Heart left ventricle (tissue), 16 donors: Measurements from ENCODE around the gene ARHGEF10L. TPM values are rescaled to one million over a fixed set of nuclear protein-coding genes. Genes with fewer than 3 reads are reported as not detected.
A peak's percentile ranks its signal among the peaks of the same experiment; 100 is the strongest.
"Not testable (repeated sequence)": the region's sequence is repeated elsewhere in the genome, so short reads cannot be mapped to it uniquely, and the experiment has no call there.

ENCODE experiments used
- ATAC-seq, 4 donors: fragments of 200-7000 bp; cut with Tn5 transposase; one replicate each; pipeline ENCODE4 v1.9.1; 2020 to 2022; ENCODE audit warnings: moderate library complexity in 4 of 4, mild to moderate bottlenecking in 3 of 4, moderate number of reproducible peaks in 1 of 4
- DNase-seq, 5 donors: peaks; one replicate each; pipeline ENCODE4 v3.0.0-alpha.2; 2020
- H3K27ac ChIP-seq, 12 donors: fragments of 200-600 bp; sonication (generic) in 4 of 12; one replicate each; pipeline versions ENCODE4 v1.5.0 to v1.8.0; 2016 to 2022; ENCODE audit warnings: mild to moderate bottlenecking in 2 of 12
- H3K27me3 ChIP-seq, 9 donors: fragments of 200-600 bp; sonication (generic) in 2 of 9; one replicate each; pipeline versions ENCODE4 v1.5.1 to v1.8.0; 2016 to 2022; ENCODE audit warnings: mild to moderate bottlenecking in 3 of 9
- H3K36me3 ChIP-seq, 9 donors: fragments of 200-600 bp; sonication (generic) in 2 of 9; one replicate each; pipeline versions ENCODE4 v1.5.0 to v1.8.0; 2018 to 2022; ENCODE audit warnings: mild to moderate bottlenecking in 2 of 9
- H3K4me1 ChIP-seq, 12 donors: fragments of 200-600 bp; sonication (generic) in 4 of 12; one replicate each; pipeline versions ENCODE4 v1.5.0 to v1.8.0; 2016 to 2022; ENCODE audit warnings: mild to moderate bottlenecking in 3 of 12
- H3K4me3 ChIP-seq, 12 donors: fragments of 200-600 bp; sonication (generic) in 4 of 12; one replicate each; pipeline versions ENCODE4 v1.5.0 to v1.8.0; 2017 to 2022; ENCODE audit warnings: mild to moderate bottlenecking in 9 of 12, moderate library complexity in 4 of 12
- H3K9me3 ChIP-seq, 12 donors: fragments of 200-600 bp; sonication (generic) in 4 of 12; one replicate each; pipeline versions ENCODE4 v1.5.0 to v1.8.0; 2016 to 2022; ENCODE audit warnings: mild to moderate bottlenecking in 1 of 12
- POLR2A ChIP-seq, 2 donors: fragments of 450-650 bp; IDR thresholded peaks; one replicate each; pipeline ENCODE4 v1.6.1; 2017; ENCODE audit warnings: antibody characterized with exemption in 2 of 2, mild to moderate bottlenecking in 2 of 2, moderate library complexity in 2 of 2
- WGBS, 4 donors: extraction: QIAGEN DNeasy Blood & Tissue Kit in 2 of 4; methylation state at CpG; one replicate each; pipeline versions ENCODE4 v1.1.5 to v1.1.7; 2013 to 2018; 5-methylcytosine and 5-hydroxymethylcytosine counted together
- intact Hi-C, 10 donors: fragments of 100-400 bp; cut with DNase I; formaldehyde crosslinking; loops; one replicate each; pipeline versions ENCODE4 v1.11.1 to v1.14.2; 2022
- polyA plus RNA-seq, 2 donors: library from polyadenylated mRNA; stranded (reverse); fragments of 200-250 nt; gene quantifications; one replicate each; pipeline ENCODE4 v1.2.3, GENCODE V29; 2013
- total RNA-seq, 9 donors: library from RNA; depleted of rRNA in 2 of 9; stranded (reverse); fragments of >200 nt in 2 of 9; fragmentation: NEBNext Ultra II Directional in 3 of 9; extraction: Animal tissue kit (Norgen Biotek cat#: 25700) in 3 of 9; gene quantifications; one replicate each; pipeline versions ENCODE4 v1.1.0 to v1.2.4, GENCODE V29; 2016 to 2023
- TF ChIP-seq, protein P1 (sequence below), 12 donors: fragments of 200-600 bp; sonication (generic) in 4 of 12; IDR thresholded peaks; one replicate each; pipeline versions ENCODE4 v1.5.0 to v1.8.0; 2018 to 2022; ENCODE audit warnings: antibody characterized with exemption in 12 of 12, mild to moderate bottlenecking in 5 of 12
- donor health status: ischemic (EF 13 %, LVEDD 7.1; RV severe dilation, severe dysfunction).
- donor health status: healthy with polysubstance abuse.
- donor health status: DM: no; HTN: yes; CAD: no.
- donor health status: DM: no; HTN: no; CAD: no.
- donor health status: ischemic (EF 25% LVEDD 6.9; RV normal size, moderate dysfunction).
- donor health status: ischemic (EF 25% LVEDD 5.7; RV mildly dilated, moderate dysfunction).
- donor health status: healthy.
- donor health status: DM: yes; HTN: yes; CAD: no.
- donor health status: ischemic (EF 35%, LVEDD 5.7; RV mildly dilated, moderate dysfunction).
- donor health status: nonischemic (EF 11% LVEDD 7.7; RV severe dilation, severe dysfunction).
- donor health status: DM: yes; HTN: yes; CAD: no.
- donor health status: PGD.
- donor health status: ischemic (EF 29% LVEDD 5.4; RV normal size, mild dysfunction).
- donor health status: nonischemic (EF 23%, LVEDD 6.1; RV moderate dilation, normal function).

ARHGEF10L gene
- total and polyA plus RNA-seq, 11 donors, result 44.6 to 72.8 (median 57.9) TPM

- DNase-seq (peak; percentile 52 to 91 (median 76)), ATAC-seq (peak; percentile 74 to 85 (median 79))
- Histone ChIP-seq H3K27me3 (no peaks in the 10 kb centered on the region), H3K4me1 (peaks cover 0 to 45% (median 28%) of the 10 kb centered on the region in 12 donors), H3K4me3 (no peak overlapping the region), H3K36me3 (peaks cover 0 to 90% (median 80%) of the 10 kb centered on the region in 9 donors), H3K9me3 (no peaks in the 10 kb centered on the region), H3K27ac (peak overlapping the region in 11 of 12 donors; percentile 49 to 84 (median 73))
- TF ChIP-seq, protein P1, sequence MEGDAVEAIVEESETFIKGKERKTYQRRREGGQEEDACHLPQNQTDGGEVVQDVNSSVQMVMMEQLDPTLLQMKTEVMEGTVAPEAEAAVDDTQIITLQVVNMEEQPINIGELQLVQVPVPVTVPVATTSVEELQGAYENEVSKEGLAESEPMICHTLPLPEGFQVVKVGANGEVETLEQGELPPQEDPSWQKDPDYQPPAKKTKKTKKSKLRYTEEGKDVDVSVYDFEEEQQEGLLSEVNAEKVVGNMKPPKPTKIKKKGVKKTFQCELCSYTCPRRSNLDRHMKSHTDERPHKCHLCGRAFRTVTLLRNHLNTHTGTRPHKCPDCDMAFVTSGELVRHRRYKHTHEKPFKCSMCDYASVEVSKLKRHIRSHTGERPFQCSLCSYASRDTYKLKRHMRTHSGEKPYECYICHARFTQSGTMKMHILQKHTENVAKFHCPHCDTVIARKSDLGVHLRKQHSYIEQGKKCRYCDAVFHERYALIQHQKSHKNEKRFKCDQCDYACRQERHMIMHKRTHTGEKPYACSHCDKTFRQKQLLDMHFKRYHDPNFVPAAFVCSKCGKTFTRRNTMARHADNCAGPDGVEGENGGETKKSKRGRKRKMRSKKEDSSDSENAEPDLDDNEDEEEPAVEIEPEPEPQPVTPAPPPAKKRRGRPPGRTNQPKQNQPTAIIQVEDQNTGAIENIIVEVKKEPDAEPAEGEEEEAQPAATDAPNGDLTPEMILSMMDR (IDR thresholded peaks at IDR 0.05), result no peak
- no peak for TF ChIP-seq POLR2A (IDR thresholded peaks at IDR 0.05)
- intact Hi-C loops, result no loop called here
- 40 to 48% (median 46%) methylated on average over 8 of the region's 8 CpGs for WGBS, 4 donors
Measured at GRCh38 chr1:17624611-17625233, 85.2 kb downstream of the ARHGEF10L start.

DNA sequence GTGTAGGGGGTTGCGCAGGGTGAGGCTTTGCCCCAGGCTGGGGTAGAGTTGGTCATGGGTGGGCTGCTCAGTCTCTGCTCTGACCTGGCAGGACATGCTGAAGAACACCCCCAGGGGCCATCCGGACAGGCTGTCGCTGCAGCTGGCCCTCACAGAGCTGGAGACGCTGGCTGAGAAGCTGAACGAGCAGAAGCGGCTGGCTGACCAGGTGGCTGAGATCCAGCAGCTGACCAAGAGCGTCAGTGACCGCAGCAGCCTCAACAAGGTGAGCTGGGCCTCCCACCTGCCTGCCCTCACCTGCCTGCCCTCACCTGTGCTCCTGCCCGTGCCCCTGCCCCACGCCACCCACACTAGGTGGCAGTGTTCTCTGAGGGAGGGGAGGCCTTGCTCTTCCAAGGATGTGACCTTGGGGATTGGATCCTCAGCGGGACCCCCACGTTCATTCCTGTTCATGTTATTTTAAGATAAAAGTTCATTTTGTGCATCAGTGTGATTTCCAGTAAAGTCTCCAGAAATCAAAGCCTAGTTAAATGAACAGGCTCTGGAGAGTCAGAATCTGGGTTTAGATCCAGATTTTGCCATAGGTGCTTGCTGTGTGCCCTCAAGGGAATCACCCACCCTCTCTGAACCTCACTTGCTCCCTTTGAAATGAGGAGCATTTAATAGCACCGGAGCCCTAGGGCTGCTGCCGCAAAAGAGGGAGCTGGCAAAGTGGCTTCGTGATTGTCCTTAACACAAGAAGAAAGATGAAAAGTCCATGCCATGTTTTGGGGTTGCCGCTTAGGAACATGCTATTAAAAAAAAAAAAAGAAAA is 87.9 kb downstream of the ARHGEF10L start:
- WGBS, 4 donors, result 82 to 91% (median 86%) methylated on average over 11 to 16 of the region's 16 CpGs
- DNase-seq, result no peak
- H3K36me3 ChIP-seq, result peaks cover 0 to 93% (median 81%) of the 10 kb centered on the region in 9 donors
- no peak for ATAC-seq
- intact Hi-C loops, result no loop called here
- H3K27ac ChIP-seq, result peak overlapping the region in 1 of 12 donors; percentile 86
- no peaks in the 10 kb centered on the region for H3K27me3 ChIP-seq
- H3K4me3 ChIP-seq, result no peak overlapping the region
- no peaks in the 10 kb centered on the region for H3K9me3 ChIP-seq
- TF ChIP-seq, protein P1 (IDR thresholded peaks at IDR 0.05), result no peak
- TF ChIP-seq POLR2A (IDR thresholded peaks at IDR 0.05), result no peak
- H3K4me1 ChIP-seq, result peaks cover 0 to 50% (median 30%) of the 10 kb centered on the region in 12 donors

- ATAC-seq, H3K9me3 ChIP-seq, intact Hi-C loops, H3K27me3 ChIP-seq, H3K4me3 ChIP-seq, DNase-seq: not testable (repeated sequence)
- H3K4me1 ChIP-seq, result peaks cover 0 to 61% (median 25%) of the 10 kb centered on the region in 12 donors
- H3K36me3 ChIP-seq, result peaks cover 0 to 91% (median 80%) of the 10 kb centered on the region in 9 donors
- WGBS, 4 donors, result 84 to 89% (median 86%) methylated on average over 5 of the region's 5 CpGs
- peak overlapping the region in 7 of 12 donors; percentile 14 to 86 (median 60) for H3K27ac ChIP-seq
Measured at GRCh38 chr1:17629046-17629445, 89.5 kb downstream of the ARHGEF10L start.

GRCh38 chr1:17629460-17629859 is 90.0 kb downstream of the ARHGEF10L start:
- ATAC-seq (no peak), DNase-seq (no peak)
- 73 to 84% (median 76%) methylated on average over 8 to 11 of the region's 11 CpGs for WGBS, 4 donors
- no peak for TF ChIP-seq POLR2A (IDR thresholded peaks at IDR 0.05)
- TF ChIP-seq, protein P1 (IDR thresholded peaks at IDR 0.05), result peak in 7 of 12 donors; percentile 15 to 39 (median 20)
- Histone ChIP-seq H3K4me3 (no peak overlapping the region), H3K9me3 (no peaks in the 10 kb centered on the region), H3K27ac (peak overlapping the region in 10 of 12 donors; percentile 14 to 86 (median 50)), H3K36me3 (peaks cover 0 to 90% (median 80%) of the 10 kb centered on the region in 9 donors), H3K27me3 (no peaks in the 10 kb centered on the region), H3K4me1 (peaks cover 0 to 61% (median 20%) of the 10 kb centered on the region in 12 donors)
- intact Hi-C loops, result no loop called here
